ENCODE results near the gene GNPDA1. TPM values are rescaled to one million over a fixed set of nuclear protein-coding genes. Genes with fewer than 3 reads are reported as not detected.

GNPDA1 gene
- polyA plus RNA-seq, 4 donors = 20.6 to 123 (median 31.0) TPM

DNA sequence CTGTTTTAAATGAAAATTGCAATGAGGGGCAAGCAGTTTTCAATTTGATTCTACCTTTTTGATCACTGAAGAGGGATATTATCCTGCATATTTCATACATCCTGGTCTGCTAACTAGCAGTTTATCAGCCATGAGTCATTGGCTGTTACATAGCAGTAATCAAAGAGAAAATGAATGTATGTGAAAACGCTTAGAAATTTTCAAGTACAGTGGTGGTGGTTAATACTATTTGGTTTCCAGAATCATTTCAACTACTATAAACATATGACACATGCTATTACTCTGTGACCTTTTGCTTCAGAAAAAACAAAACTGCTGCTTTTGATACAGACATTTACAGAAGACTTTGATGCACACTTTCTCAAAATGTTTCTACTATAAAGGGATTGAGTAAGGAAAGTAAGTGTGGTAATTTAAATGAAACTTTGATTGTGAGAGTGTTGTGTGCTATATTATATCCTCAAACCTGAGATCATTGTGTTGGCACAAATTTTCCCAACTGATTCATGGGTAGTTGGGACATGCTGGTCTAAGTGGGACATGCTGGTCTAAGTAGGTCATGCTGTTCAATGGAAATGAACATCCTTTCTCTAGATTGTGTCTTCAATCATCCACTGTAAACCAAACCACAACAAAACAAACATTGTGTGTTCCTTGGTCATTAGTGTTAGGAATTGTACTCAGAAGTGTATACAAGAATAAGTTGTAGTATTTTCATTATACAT, 38.8 kb downstream of the GNPDA1 start:
- no peak overlapping the region for H3K4me3 ChIP-seq (ENCODE audit: low read depth in 1 of 3, low read length in 3 of 3)
- H3K36me3 ChIP-seq (ENCODE audit: control insufficient read depth in 3 of 3, insufficient read depth in 2 of 3, low read depth in 1 of 3, low read length in 3 of 3) = peaks cover 0 to 29% (median 6%) of the 10 kb centered on the region in 3 donors
- 26 to 48% (median 37%) methylated on average over 1 of the region's 1 CpG for WGBS, 3 donors
- FAIRE-seq = no peak
- peak in 1 of 2 donors; percentile 13 for DNase-seq
- no peaks in the 10 kb centered on the region for H3K9me3 ChIP-seq (ENCODE audit: control insufficient read depth in 2 of 2, insufficient read depth in 1 of 2, low read depth in 1 of 2, low read length in 1 of 2)
- H3K27me3 ChIP-seq (ENCODE audit: control insufficient read depth in 3 of 3, insufficient read depth in 3 of 3, low read length in 3 of 3) = no peaks in the 10 kb centered on the region
- H3K4me1 ChIP-seq (ENCODE audit: control insufficient read depth in 3 of 3, insufficient read depth in 2 of 3, low read depth in 1 of 3, low read length in 2 of 3) = peaks cover 0 to 17% (median 15%) of the 10 kb centered on the region in 3 donors
- H3K27ac ChIP-seq (ENCODE audit: low read depth in 1 of 3, low read length in 2 of 3) = no peak overlapping the region

DNA sequence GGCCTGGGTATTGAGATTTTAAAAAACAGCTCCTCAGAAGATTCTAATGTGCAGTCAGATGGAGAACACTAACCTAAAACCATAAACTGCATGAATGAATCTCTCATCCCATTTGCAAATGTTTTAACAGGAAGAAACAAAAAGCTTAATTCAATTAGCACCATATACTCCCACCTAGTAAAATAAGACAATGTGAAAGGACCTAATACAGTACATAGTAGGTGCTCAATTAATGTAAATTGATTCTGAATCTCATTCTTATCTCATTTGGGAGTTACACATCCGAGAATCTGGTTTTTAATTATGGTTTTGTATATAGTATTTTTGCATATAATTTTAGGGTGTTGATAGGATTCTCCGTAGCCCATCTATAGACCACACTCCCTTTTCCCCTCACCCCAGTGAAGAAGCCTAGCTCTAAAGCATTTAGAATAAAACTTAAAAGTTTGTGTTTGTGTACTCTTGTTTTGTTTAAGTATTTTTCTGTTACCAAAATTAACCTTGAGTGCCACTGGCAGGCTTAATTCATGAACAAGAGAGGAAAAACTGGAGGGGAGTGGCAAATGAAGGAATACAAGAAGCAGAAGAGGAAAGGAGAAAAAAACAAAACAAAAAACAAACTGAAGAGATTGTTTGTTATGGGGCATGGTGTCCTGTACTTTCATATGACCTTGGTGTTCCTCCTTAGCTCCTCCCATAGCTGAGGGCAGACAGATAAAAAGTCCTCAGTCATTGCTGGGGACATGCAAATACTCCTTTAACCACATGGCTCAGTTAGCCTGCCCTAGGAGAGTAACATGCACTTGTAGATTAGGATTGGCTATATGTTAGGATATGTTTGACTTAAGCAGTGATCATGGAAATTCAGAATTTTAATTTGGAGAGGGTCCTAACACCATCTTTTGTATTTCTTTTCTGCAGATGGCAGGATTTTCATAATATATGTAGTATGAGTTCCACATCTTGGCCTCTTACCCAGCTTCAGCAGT, 42.8 kb downstream of the GNPDA1 start:
- Histone ChIP-seq H3K4me1 (ENCODE audit: control insufficient read depth in 3 of 3, insufficient read depth in 2 of 3, low read depth in 1 of 3, low read length in 2 of 3) (peaks cover 0 to 15% (median 13%) of the 10 kb centered on the region in 3 donors), H3K27ac (ENCODE audit: low read depth in 1 of 3, low read length in 2 of 3) (peak overlapping the region; percentile 97 to 100 (median 99)), H3K4me3 (ENCODE audit: low read depth in 1 of 3, low read length in 3 of 3) (peak overlapping the region; percentile 62 to 95 (median 72)), H3K9me3 (ENCODE audit: control insufficient read depth in 2 of 2, insufficient read depth in 1 of 2, low read depth in 1 of 2, low read length in 1 of 2) (no peaks in the 10 kb centered on the region), H3K36me3 (ENCODE audit: control insufficient read depth in 3 of 3, insufficient read depth in 2 of 3, low read depth in 1 of 3, low read length in 3 of 3) (peaks cover 0 to 16% (median 0%) of the 10 kb centered on the region in 3 donors), H3K27me3 (ENCODE audit: control insufficient read depth in 3 of 3, insufficient read depth in 3 of 3, low read length in 3 of 3) (no peaks in the 10 kb centered on the region)
- WGBS, 3 donors = 60 to 72% (median 65%) methylated on average over 2 of the region's 2 CpGs
- FAIRE-seq (no peak), DNase-seq (peak; percentile 65 to 78)

DNA sequence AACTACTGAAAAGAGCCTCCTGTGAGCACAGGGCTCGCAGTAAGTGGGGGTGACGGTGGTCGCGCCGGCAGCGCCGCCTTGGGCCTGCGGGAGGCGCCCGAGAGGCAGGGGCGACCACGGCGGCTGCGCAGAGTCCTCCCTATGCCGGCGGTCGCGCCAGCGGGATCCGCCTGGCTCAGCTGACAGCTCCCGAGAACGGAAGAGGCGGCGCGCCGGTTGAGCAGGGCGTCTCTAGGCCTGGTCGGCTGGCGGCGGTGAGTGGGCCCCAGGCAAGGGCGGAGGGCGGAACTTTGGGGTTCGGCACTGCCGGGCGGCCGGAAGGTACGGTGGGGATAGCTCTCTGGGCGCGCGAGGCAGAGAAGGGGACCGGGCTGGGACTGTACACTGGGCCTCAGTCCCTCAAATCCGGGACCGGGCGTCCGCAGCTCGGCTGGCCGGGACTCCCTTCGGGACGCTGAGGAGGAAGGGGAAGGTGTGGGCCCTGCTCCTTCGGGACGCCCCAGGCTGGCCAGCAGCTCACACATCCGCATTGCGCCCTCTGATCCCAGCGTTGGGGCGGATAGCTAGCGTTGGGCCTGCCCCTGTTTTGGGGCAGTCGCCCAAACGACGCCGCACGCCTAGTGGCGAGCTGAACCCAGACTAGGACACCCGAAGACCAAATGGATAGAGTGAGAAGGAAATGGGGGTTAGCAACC, 43.8 kb downstream of the GNPDA1 start, which contains the start of gene RNF14:
Gene RNF14, plus strand, starts transcription at position 192 of the 695 bp plus-strand sequence. CDS start 4,484 bp downstream, outside the sequence.
- WGBS, 3 donors = 0 to 1% (median 0%) methylated on average over 50 to 63 of the region's 63 CpGs
- DNase-seq (peak; percentile 96 to 97), FAIRE-seq (no peak)
- Histone ChIP-seq H3K27ac (ENCODE audit: low read depth in 1 of 3, low read length in 2 of 3) (peak within 1 kb of the TSS; percentile 97 to 100 (median 99)), H3K27me3 (ENCODE audit: control insufficient read depth in 3 of 3, insufficient read depth in 3 of 3, low read length in 3 of 3) (no peaks in the 10 kb centered on the region), H3K4me1 (ENCODE audit: control insufficient read depth in 3 of 3, insufficient read depth in 2 of 3, low read depth in 1 of 3, low read length in 2 of 3) (peaks cover 0 to 11% (median 7%) of the 10 kb centered on the region in 3 donors), H3K36me3 (ENCODE audit: control insufficient read depth in 3 of 3, insufficient read depth in 2 of 3, low read depth in 1 of 3, low read length in 3 of 3) (peaks cover 0 to 16% (median 0%) of the 10 kb centered on the region in 3 donors), H3K9me3 (ENCODE audit: control insufficient read depth in 2 of 2, insufficient read depth in 1 of 2, low read depth in 1 of 2, low read length in 1 of 2) (no peaks in the 10 kb centered on the region), H3K4me3 (ENCODE audit: low read depth in 1 of 3, low read length in 3 of 3) (peak within 1 kb of the TSS; percentile 62 to 95 (median 72))

DNA sequence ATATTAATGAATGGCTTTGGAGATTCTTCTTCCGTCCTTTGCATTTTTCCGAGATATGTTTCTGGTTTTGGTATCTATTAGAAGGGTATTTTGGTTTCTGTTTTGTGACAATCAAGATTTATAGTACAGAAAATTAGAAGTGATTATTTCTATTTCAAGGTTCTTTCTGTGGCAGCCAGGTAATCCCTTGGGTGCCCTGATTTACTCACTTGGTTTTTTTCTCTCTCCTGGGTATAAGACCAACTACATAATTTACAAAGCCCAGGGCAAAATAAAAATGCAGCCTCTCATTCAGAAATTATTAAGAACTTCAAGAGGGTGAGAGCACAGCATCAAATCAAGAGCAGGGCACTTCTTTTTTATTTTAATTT, 45.9 kb downstream of the GNPDA1 start:
- no peak for FAIRE-seq
- H3K4me3 ChIP-seq (ENCODE audit: low read depth in 1 of 3, low read length in 3 of 3) = no peak overlapping the region

DNA sequence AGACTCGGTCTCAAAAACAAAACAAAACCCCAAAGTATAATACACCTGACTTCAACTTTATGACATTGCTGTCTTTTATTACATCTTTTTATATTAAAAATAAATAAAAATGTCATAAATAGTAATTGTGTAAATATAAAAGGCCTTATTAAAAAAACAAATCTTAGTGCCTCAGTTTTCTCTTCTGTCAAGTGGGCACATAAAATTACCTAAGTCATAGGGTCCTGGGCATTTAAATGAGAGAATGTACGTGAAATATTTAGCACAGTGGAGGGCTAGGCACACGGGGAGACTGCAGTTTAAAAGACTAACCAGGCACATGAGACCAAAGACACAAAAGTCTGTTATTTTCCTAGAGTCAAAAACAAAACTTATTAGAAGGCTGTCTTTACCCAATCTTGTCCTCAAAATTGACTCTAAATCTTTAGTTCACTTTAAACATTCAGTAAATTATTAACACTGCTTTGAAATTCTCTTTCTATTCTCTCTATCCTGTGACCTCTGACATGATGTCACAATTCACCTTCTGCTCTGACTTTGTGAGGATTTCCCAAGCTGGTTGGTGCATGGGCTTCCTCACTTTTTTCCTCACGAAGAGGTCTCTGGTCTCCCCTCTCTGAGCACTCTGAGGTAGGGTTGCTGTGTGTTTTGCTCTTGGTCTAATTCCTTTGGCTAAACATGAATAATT, 46.4 kb downstream of the GNPDA1 start:
- H3K4me1 ChIP-seq (ENCODE audit: control insufficient read depth in 3 of 3, insufficient read depth in 2 of 3, low read depth in 1 of 3, low read length in 2 of 3) = peaks cover 0 to 11% (median 7%) of the 10 kb centered on the region in 3 donors
- FAIRE-seq = no peak
- no peak for DNase-seq
- H3K27ac ChIP-seq (ENCODE audit: low read depth in 1 of 3, low read length in 2 of 3) = no peak overlapping the region
- H3K4me3 ChIP-seq (ENCODE audit: low read depth in 1 of 3, low read length in 3 of 3) = no peak overlapping the region
- H3K36me3 ChIP-seq (ENCODE audit: control insufficient read depth in 3 of 3, insufficient read depth in 2 of 3, low read depth in 1 of 3, low read length in 3 of 3) = peaks cover 0 to 4% (median 0%) of the 10 kb centered on the region in 3 donors
- no peaks in the 10 kb centered on the region for H3K9me3 ChIP-seq (ENCODE audit: control insufficient read depth in 2 of 2, insufficient read depth in 1 of 2, low read depth in 1 of 2, low read length in 1 of 2)
- WGBS, 3 donors = 78 to 87% (median 82%) methylated on average over 4 of the region's 4 CpGs
- H3K27me3 ChIP-seq (ENCODE audit: control insufficient read depth in 3 of 3, insufficient read depth in 3 of 3, low read length in 3 of 3) = no peaks in the 10 kb centered on the region

More for the DNA sequence above, 45.9 kb downstream of the GNPDA1 start:
- Histone ChIP-seq H3K9me3 (ENCODE audit: control insufficient read depth in 2 of 2, insufficient read depth in 1 of 2, low read depth in 1 of 2, low read length in 1 of 2) (no peaks in the 10 kb centered on the region), H3K36me3 (ENCODE audit: control insufficient read depth in 3 of 3, insufficient read depth in 2 of 3, low read depth in 1 of 3, low read length in 3 of 3) (peaks cover 0 to 8% (median 0%) of the 10 kb centered on the region in 3 donors), H3K4me1 (ENCODE audit: control insufficient read depth in 3 of 3, insufficient read depth in 2 of 3, low read depth in 1 of 3, low read length in 2 of 3) (peaks cover 0 to 11% (median 7%) of the 10 kb centered on the region in 3 donors), H3K27me3 (ENCODE audit: control insufficient read depth in 3 of 3, insufficient read depth in 3 of 3, low read length in 3 of 3) (no peaks in the 10 kb centered on the region), H3K27ac (ENCODE audit: low read depth in 1 of 3, low read length in 2 of 3) (no peak overlapping the region)
- WGBS, 3 donors = 85 to 96% (median 90%) methylated on average over 2 of the region's 2 CpGs
- no peak for DNase-seq

DNA sequence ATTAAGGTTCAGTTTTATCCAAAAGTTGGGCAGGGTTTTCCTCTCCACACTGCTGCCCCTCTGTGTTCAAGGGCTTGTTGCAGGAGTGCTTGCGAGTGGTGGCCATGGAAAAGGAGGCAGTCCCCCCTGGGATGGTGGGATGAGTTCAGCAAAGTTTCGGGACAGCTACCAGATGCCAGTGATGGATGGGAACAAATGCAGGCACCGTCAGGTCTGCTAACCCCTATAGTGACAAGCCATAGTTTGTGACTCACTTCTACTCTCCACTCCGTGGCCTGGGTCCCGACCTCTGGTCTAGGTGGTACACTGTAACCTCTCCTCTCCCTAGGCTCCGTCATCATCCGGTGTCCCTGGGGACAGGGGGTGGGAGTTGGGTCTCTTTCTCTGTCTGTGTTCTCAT, 47.8 kb downstream of the GNPDA1 start:
- Histone ChIP-seq H3K27ac (ENCODE audit: low read depth in 1 of 3, low read length in 2 of 3) (no peak overlapping the region), H3K9me3 (ENCODE audit: control insufficient read depth in 2 of 2, insufficient read depth in 1 of 2, low read depth in 1 of 2, low read length in 1 of 2) (no peaks in the 10 kb centered on the region), H3K27me3 (ENCODE audit: control insufficient read depth in 3 of 3, insufficient read depth in 3 of 3, low read length in 3 of 3) (no peaks in the 10 kb centered on the region), H3K36me3 (ENCODE audit: control insufficient read depth in 3 of 3, insufficient read depth in 2 of 3, low read depth in 1 of 3, low read length in 3 of 3) (no peaks in the 10 kb centered on the region), H3K4me3 (ENCODE audit: low read depth in 1 of 3, low read length in 3 of 3) (no peak overlapping the region), H3K4me1 (ENCODE audit: control insufficient read depth in 3 of 3, insufficient read depth in 2 of 3, low read depth in 1 of 3, low read length in 2 of 3) (peaks cover 0 to 19% (median 2%) of the 10 kb centered on the region in 3 donors)
- no peak for FAIRE-seq
- no peak for DNase-seq
- WGBS, 3 donors = 68 to 90% (median 78%) methylated on average over 6 to 7 of the region's 7 CpGs

DNA sequence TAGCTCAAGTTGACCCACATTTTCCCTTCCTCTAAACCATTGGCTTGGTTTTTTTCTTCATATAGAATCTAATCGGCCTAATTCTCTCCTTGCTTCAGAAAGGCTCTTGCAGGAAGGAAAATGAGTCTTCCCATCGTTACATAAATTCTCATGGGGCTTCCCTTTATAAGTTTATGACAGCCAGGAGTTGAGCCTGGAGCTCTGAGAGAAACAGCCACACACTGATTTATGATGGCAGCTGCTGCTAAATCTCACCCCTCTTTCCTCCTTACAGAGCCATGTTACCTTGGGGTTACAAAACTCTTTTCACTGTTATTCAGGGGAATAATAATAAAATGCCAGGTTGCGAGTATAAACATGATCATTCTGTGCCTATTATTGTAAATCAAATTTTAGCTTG, 49.1 kb downstream of the GNPDA1 start:
- no peaks in the 10 kb centered on the region for H3K9me3 ChIP-seq (ENCODE audit: control insufficient read depth in 2 of 2, insufficient read depth in 1 of 2, low read depth in 1 of 2, low read length in 1 of 2)
- FAIRE-seq = no peak
- no peaks in the 10 kb centered on the region for H3K27me3 ChIP-seq (ENCODE audit: control insufficient read depth in 3 of 3, insufficient read depth in 3 of 3, low read length in 3 of 3)
- H3K27ac ChIP-seq (ENCODE audit: low read depth in 1 of 3, low read length in 2 of 3) = no peak overlapping the region
- H3K4me3 ChIP-seq (ENCODE audit: low read depth in 1 of 3, low read length in 3 of 3) = no peak overlapping the region
- no peak for DNase-seq
- peaks cover 0 to 21% (median 0%) of the 10 kb centered on the region in 3 donors for H3K4me1 ChIP-seq (ENCODE audit: control insufficient read depth in 3 of 3, insufficient read depth in 2 of 3, low read depth in 1 of 3, low read length in 2 of 3)
- 59 to 72% (median 68%) methylated on average over 3 of the region's 3 CpGs for WGBS, 3 donors
- H3K36me3 ChIP-seq (ENCODE audit: control insufficient read depth in 3 of 3, insufficient read depth in 2 of 3, low read depth in 1 of 3, low read length in 3 of 3) = no peaks in the 10 kb centered on the region

Data from small intestine (tissue), 7 donors.